ENCODE results near the gene SLC25A17. TPM values are rescaled to one million over a fixed set of nuclear protein-coding genes. Genes with fewer than 3 reads are reported as not detected.

Gene SLC25A17
- polyA plus RNA-seq, 1 donor (not counting 4 experiments of a cell fraction or from before 2014, with no cell fraction given) = 40.0 TPM

- Histone ChIP-seq H3K36me3 (ENCODE audit: control insufficient read depth in 2 of 2, extremely low read depth in 1 of 2, insufficient read depth in 2 of 2, low read length in 2 of 2) (no peaks in the 10 kb centered on the region), H3K9ac (ENCODE audit: control insufficient read depth, extremely low read depth, insufficient read depth, low read length) (no peak overlapping the region), H4K20me1 (ENCODE audit: control insufficient read depth, extremely low read depth, insufficient read depth, low read length) (no peaks in the 10 kb centered on the region), H3K4me1 (ENCODE audit: control insufficient read depth, extremely low read depth, insufficient read depth, low read length) (no peaks in the 10 kb centered on the region), H3K79me2 (ENCODE audit: control insufficient read depth, insufficient read depth, low read length) (no peaks in the 10 kb centered on the region), H3K4me3 (ENCODE audit: control insufficient read depth in 2 of 3, extremely low read depth in 1 of 3, insufficient read depth in 2 of 3, low read depth in 1 of 3, low read length in 3 of 3) (no peak overlapping the region), H3K27me3 (ENCODE audit: control insufficient read depth, extremely low read depth, insufficient read depth, low read length) (no peaks in the 10 kb centered on the region), H2AFZ (ENCODE audit: control insufficient read depth, low read length) (no peak overlapping the region), H3K27ac (ENCODE audit: control insufficient read depth, insufficient read depth, low read length) (no peak overlapping the region), H3K9me1 (ENCODE audit: control insufficient read depth, extremely low read depth, insufficient read depth, low read length) (no peaks in the 10 kb centered on the region), H3K9me3 (ENCODE audit: control insufficient read depth, low read depth, low read length) (no peaks in the 10 kb centered on the region), H3K4me2 (ENCODE audit: control insufficient read depth, extremely low read depth, insufficient read depth, low read depth, low read length) (no peak overlapping the region)
- DNase-seq (ENCODE audit: low read depth, low spot score) (no peak), FAIRE-seq (no peak)
- no peak for TF ChIP-seq EZH2 (IDR thresholded peaks at IDR 0.05; ENCODE audit: low read length)
- no peak for TF ChIP-seq CTCF (optimal IDR thresholded peaks at IDR 0.05 in 1 of 3, IDR thresholded peaks at IDR 0.05 in 1 of 3, conservative IDR thresholded peaks at IDR 0.05 in 1 of 3; ENCODE audit: extremely low read depth in 1 of 3, insufficient read depth in 2 of 3, low read length in 3 of 3)
- dilution Hi-C loops (cut with MboI; ENCODE audit: extremely low pct_ligation_motif_present, low sequenced_read_pairs) = no loop called here
These were observed 78.0 kb downstream of the SLC25A17 start for GRCh38 chr22:40741116-40741515.

DNA sequence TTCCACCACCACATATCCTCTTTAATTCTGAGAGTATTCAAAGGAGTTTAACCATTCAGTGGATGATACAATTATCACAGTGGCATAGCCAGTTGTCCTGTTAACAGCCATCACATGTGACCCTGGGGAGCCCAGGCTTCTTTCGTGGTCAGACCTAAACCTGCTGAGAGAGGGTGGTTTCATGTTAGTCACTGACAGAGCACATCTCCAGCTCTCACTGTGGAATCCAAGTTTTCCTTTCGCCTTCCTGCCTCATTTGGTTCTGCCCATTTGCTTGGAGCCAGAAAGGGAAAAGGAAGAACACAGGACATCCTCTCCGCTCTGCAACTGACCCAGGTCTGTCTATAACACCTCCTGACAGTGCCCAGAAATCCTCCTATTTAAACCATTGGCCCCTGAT lies 79.4 kb downstream of the SLC25A17 start:
- Histone ChIP-seq H3K36me3 (ENCODE audit: control insufficient read depth in 2 of 2, extremely low read depth in 1 of 2, insufficient read depth in 2 of 2, low read length in 2 of 2) (no peaks in the 10 kb centered on the region), H3K4me2 (ENCODE audit: control insufficient read depth, extremely low read depth, insufficient read depth, low read depth, low read length) (no peak overlapping the region), H3K27ac (ENCODE audit: control insufficient read depth, insufficient read depth, low read length) (no peak overlapping the region), H3K4me3 (ENCODE audit: control insufficient read depth in 2 of 3, extremely low read depth in 1 of 3, insufficient read depth in 2 of 3, low read depth in 1 of 3, low read length in 3 of 3) (no peak overlapping the region), H3K9me1 (ENCODE audit: control insufficient read depth, extremely low read depth, insufficient read depth, low read length) (no peaks in the 10 kb centered on the region), H3K4me1 (ENCODE audit: control insufficient read depth, extremely low read depth, insufficient read depth, low read length) (no peaks in the 10 kb centered on the region), H3K9me3 (ENCODE audit: control insufficient read depth, low read depth, low read length) (no peaks in the 10 kb centered on the region), H4K20me1 (ENCODE audit: control insufficient read depth, extremely low read depth, insufficient read depth, low read length) (no peaks in the 10 kb centered on the region), H3K79me2 (ENCODE audit: control insufficient read depth, insufficient read depth, low read length) (no peaks in the 10 kb centered on the region), H2AFZ (ENCODE audit: control insufficient read depth, low read length) (no peak overlapping the region), H3K9ac (ENCODE audit: control insufficient read depth, extremely low read depth, insufficient read depth, low read length) (no peak overlapping the region), H3K27me3 (ENCODE audit: control insufficient read depth, extremely low read depth, insufficient read depth, low read length) (no peaks in the 10 kb centered on the region)
- dilution Hi-C loops (cut with MboI; ENCODE audit: extremely low pct_ligation_motif_present, low sequenced_read_pairs) = no loop called here
- DNase-seq (ENCODE audit: low read depth, low spot score) (no peak), FAIRE-seq (peak; percentile 70)
- TF ChIP-seq EZH2 (IDR thresholded peaks at IDR 0.05; ENCODE audit: low read length) (no peak), CTCF (optimal IDR thresholded peaks at IDR 0.05 in 1 of 3, IDR thresholded peaks at IDR 0.05 in 1 of 3, conservative IDR thresholded peaks at IDR 0.05 in 1 of 3; ENCODE audit: extremely low read depth in 1 of 3, insufficient read depth in 2 of 3, low read length in 3 of 3) (no peak)
